Fibroblast of skin of back (primary cell): ENCODE results near the gene ITPK1.

Experiments
- DNase-seq: peaks from one replicate; pipeline ENCODE4 v3.0.0-alpha.2; 2013

The ITPK1 gene

DNA sequence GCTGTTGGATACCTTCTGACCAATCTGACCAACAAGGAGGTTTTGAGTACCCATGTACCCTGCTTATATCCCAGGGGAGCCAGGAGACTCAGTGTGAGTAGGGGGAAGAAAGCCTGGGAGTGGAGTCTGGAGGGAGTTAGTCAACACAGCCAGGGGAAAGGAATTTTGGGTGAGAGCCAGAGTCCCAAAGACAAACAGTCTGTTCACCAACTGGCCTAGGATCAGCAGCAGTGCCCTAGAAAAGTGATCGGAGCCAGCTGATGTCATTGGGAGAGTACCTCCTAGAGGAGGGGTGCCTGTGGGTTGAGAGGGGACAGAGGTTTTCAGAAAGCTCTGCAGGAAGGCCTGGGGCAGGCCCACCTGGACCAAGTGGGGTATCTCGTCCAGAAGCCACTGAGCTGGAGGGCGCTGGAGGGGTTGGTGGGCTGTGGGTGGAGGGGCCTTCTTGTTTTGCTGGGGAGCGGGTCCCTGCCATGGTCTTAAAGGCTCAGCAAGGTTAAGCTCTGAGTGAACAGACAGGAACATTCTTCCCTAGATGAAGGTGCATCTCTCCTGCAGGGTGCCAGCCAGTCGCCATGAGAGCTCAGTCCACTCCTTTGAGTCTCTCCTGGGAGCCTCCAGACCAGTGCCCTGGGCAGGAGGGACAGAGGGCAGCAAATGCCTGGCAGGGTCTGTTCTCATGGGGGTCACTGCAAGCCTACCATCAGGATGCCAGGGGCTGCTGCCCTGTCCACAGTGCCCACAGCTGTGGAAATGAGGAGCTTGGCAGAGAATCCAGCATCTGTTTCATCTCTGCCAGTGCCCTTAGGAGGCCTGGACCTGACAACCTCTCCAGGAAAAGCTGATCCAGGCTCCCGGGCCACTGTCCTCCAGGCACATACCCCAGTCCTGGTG, 129.2 kb downstream of the ITPK1 start:
- DNase-seq: peak; percentile 96

GRCh38 chr14:92985521-92985920, 130.2 kb downstream of the ITPK1 start:
- no peak for DNase-seq

DNA sequence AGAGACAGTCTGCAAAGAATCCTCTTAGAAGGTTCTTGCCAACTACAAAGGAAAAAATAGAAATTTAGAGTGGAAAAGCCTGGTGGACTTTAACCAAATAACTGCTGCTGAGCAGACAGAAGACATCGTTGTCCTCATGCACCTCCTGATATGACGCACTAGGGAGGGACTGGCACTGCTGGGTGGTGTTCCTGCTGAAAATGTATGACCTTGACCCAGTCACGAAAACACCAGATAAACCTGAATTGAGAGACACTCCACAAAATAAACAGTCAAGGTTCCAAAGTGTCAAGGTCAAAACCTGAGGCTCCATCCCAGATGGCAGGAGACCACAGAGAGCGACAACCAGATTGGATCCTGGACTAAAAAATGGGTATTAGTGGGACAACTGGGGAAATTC, 130.8 kb downstream of the ITPK1 start:
- DNase-seq: no peak

GRCh38 chr14:92984082-92984788, 131.5 kb downstream of the ITPK1 start:
- DNase-seq: no peak

- no peak for DNase-seq
These were observed 132.8 kb downstream of the ITPK1 start for GRCh38 chr14:92982956-92983355.

- DNase-seq: no peak
These were observed 134.0 kb downstream of the ITPK1 start for GRCh38 chr14:92981726-92982125.

GRCh38 chr14:92980866-92981265, 134.9 kb downstream of the ITPK1 start:
- DNase-seq: no peak

- no peak for DNase-seq
These were observed 137.3 kb downstream of the ITPK1 start for GRCh38 chr14:92978229-92979021.

- DNase-seq: no peak
These were observed 139.5 kb downstream of the ITPK1 start for GRCh38 chr14:92976268-92976667.

DNA sequence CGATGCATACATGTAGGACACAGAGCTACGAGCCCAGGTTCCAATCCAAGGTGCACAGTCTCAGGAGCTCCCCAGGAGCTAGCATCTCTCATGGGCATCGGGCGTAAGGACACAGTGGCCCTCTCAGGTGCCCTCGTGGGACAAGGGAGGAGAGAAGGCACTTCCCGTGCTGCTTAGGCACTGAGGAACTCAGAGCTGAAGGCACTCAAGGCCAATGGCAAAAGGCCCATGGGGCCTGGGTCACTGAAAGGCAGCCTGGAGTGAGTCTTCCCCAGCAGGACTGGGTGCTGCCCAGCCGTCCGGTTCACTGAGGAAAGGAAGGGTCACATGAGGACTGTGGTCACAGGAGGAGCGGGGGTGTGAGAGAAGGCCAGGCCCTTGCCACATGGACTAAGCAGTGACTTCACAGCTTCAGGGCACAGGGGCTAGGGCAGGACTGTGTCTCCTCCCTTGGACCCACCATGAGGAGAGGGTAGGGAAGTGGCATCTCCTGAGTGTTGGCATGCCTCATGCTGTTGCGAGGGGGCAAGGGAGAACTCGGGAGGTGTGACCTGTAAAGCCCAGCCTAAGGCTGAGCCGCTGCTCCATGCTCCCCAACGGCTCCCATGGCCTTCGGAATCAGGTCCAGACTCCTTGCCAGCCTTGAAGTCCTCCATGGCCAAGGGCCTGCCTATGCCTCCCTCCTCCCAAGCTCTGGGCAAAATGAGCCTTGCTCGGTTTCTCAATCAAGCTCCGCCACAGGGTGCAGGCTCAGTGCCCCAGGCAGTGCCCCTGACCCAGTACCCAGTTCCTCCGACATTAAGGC, 141.0 kb downstream of the ITPK1 start:
- DNase-seq: no peak

DNA sequence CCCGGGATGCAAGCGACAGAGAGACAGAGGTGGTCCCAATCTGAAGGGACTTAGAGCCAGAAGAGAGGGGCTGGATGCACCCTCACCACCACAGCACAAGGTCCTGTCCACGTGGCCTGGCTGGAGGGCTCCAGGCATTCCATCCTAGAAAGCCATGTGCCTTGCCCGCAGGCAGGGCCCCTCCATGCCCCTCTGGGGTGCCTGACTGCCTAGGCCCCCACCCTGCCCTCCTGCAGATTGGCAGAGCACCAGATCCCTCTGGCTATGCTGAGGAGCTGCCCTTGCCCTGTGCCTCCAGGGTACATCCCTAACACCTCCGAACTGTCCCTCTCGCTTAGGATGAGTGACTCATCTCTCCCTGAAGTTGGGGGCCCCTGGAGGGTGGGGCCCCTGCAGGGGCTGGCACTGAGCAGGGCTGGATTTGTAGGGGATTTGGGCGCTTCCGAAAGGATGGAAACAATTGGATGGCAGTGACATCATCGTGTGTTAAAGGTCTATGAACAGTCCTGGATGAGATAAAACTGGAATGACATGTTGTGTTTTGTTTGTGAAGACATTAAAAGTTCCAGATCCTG, 141.8 kb downstream of the ITPK1 start:
- DNase-seq: no peak

DNA sequence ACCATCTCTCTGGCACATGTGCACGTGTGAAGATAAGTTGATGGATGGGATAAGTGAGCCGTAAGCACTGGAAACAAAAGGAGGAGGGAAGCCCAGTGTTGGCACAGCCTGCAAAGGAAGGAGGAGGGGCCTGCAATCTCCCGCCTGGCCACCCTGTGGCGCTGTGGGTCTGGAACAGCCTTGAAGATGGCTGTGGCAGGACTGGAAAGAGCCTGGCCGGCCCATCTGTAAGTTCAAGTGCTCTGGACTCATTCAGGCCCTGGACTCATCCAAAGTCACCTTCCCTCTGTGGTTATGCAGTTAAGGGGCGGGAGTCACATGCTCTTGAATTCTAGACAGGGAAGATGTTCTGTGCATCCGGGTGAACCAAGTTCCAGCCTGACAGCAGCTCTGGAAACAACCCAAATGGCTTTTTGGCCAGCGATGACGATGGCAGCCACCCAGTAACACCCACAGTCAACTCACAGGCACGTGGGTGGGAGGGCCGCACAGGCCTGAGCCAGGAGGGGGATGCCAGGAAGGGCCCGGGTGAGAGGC, 142.4 kb downstream of the ITPK1 start:
- DNase-seq: peak; percentile 18

GRCh38 chr14:92971601-92972180, 144.0 kb downstream of the ITPK1 start:
- DNase-seq: no peak

DNA sequence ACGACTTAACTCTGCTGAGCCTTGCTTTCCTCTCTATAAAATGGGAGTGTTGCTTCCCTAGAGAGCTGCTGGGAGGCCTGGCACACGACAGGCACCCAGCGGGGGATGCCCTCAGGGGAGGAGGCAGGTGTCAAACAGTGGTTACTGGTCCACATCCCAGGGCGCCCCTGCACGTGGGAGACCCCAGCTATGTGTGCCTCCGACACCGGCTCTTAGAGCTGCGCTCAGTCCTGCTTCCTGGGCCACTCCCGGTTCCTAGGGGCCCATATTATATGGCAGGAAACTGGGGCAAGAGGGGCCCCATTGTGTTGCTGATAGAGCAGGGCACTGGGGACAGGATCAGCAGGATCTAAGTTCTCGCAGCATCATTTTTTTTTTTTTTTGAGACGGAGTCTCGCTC, 145.5 kb downstream of the ITPK1 start:
- DNase-seq: no peak

- DNase-seq: no peak
These were observed 145.9 kb downstream of the ITPK1 start for GRCh38 chr14:92969871-92970270.

- DNase-seq: no peak
These were observed 146.3 kb downstream of the ITPK1 start for GRCh38 chr14:92969430-92969829.

DNA sequence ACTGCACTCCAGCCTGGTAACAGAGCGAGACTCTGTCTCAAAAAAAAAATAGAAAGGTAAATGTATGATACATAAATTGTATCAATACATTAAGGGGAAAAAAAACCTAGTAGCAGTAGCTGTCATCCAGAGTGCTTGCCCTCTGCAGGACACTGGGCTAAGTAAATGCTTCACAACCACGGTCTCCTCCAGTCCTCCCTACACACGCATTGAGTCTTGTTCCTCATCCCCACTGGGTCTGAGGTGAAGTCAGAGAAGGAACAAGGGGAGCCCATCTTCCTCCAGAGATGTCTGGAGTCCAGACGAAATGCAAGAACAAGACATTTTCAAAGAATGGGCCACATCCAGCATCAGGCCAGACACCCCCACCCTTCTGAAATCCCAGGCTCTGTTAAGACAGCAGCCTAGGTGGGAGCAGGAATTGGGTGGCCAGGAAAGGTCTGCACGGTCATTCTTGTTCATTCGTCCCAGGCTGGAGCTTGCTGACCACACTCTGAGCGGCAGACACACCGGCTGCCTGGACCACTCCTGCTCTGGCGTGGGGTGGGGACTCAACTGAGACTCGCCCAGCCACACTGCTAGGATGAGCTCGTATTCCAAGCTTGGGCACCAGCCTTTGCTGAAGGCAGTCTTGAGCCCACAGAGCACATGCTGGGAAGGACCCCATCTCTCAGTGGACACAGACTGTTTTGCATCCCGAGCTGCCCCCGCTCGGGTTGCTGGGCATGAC, 147.3 kb downstream of the ITPK1 start:
- no peak for DNase-seq

DNA sequence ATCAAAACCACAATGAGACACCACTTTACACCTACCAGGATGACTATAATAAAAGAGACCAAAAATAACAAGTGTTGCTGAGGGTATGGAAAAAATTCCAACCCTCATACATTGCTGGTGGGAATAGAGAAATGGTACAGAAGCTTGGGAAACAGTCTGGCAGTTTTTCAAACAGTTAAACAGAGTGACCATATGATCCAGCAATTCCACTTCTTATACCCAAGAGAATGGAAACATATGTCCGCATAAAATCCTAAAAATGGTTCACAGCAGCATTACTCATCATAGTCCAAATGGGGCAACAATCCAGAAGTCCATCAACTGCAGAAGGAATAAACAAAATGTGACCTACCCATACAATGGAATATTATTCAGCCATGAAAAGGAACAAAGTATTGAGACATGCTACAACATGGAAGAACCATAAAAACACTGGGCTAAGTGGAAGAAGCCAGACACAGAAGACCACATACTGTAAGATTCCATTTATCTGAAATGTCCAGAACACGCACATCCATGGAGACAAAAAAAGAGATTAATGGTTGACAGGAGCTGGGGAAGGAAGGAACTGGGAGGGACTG, 148.3 kb downstream of the ITPK1 start:
- DNase-seq: peak; percentile 78

DNA sequence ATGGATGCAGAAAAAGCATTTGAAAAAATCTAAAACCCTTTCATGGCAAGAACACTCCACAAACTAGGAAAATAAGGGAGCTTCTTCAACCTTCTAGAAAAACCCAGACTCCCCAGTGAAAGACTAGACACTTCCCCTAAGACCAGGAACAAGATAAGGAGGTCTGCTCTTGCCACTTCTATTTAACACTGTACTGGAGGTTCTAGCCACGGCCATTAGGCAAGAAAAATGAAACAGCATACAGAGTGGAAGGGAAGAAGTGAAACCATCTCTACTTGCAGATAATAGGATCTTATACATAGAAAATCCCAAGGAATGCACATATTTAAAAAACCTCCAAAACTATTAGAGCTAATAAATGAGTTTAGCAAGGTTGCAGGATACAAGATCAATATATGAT, 150.4 kb downstream of the ITPK1 start:
- no peak for DNase-seq
